ENCODE results near the gene TMEM69. TPM values are rescaled to one million over a fixed set of nuclear protein-coding genes. Genes with fewer than 3 reads are reported as not detected.
A peak's percentile ranks its signal among the peaks of the same experiment; 100 is the strongest.

The TMEM69 gene, protein sequence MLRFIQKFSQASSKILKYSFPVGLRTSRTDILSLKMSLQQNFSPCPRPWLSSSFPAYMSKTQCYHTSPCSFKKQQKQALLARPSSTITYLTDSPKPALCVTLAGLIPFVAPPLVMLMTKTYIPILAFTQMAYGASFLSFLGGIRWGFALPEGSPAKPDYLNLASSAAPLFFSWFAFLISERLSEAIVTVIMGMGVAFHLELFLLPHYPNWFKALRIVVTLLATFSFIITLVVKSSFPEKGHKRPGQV
- 10 to 100 TPM; 21.8 to 32.9 (median 22.8) TPM for total RNA-seq

DNA sequence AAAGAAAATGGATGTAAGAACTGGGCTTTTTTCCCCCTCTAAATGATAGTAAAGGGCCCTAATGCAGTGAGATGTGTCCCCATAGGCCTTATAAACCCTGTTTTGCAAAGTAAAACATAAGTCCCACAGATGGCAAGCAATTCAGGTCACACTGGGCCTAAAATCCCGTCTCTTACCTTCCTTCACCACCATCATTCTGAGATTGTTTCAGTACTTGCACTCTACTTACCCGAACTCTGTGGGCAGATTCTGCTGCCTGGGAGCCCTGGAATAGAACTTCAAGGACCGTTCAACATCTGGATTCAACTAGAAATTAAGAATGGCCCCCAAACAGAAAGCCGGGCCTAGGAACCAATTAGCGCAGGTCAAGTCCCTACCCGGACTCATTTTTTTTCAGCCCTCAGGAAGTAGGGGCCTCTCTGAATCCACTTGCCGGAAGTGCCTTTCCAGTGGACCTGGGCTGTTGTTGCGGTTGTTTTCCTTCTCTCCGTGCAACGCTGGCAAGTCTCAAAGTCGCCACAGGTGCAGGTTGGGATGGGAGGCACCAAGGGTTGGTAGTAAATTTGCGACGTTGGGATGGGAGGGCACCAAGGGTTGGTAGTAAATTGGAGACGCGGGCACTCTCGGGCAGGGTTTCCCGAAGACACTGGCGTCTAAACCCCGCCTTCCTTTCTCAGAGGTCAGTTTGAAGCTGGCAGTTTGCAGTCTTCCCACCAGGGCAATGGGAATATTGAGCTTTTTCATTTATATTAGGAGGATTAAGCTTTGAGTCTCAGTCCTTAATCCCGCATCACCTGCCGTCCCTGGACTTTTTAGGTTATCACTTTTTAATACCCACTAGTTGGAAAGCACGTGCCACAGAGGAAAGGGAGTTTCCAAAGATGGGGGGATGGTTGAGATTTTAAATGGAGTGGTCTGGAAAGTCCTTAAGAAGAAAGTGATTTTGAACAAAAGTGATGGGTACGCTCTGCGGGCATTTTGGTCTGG is at the start of gene TMEM69:
Gene TMEM69 (plus strand): TSS at position 428 of the 987 bp plus-strand sequence. CDS start 2,888 bp downstream, outside the sequence.
- peak within 1 kb of the TSS; percentile 70 for H3K4me3 ChIP-seq (ENCODE audit: low read depth, poor library complexity, severe bottlenecking)
- WGBS, 2 donors: 1% methylated on average over 23 to 24 of the region's 24 CpGs
- TF ChIP-seq, protein P1, sequence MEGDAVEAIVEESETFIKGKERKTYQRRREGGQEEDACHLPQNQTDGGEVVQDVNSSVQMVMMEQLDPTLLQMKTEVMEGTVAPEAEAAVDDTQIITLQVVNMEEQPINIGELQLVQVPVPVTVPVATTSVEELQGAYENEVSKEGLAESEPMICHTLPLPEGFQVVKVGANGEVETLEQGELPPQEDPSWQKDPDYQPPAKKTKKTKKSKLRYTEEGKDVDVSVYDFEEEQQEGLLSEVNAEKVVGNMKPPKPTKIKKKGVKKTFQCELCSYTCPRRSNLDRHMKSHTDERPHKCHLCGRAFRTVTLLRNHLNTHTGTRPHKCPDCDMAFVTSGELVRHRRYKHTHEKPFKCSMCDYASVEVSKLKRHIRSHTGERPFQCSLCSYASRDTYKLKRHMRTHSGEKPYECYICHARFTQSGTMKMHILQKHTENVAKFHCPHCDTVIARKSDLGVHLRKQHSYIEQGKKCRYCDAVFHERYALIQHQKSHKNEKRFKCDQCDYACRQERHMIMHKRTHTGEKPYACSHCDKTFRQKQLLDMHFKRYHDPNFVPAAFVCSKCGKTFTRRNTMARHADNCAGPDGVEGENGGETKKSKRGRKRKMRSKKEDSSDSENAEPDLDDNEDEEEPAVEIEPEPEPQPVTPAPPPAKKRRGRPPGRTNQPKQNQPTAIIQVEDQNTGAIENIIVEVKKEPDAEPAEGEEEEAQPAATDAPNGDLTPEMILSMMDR (IDR thresholded peaks at IDR 0.05): peak in 1 of 3 donors; percentile 22
- TF ChIP-seq POLR2A (IDR thresholded peaks at IDR 0.05): no peak
- DNase-seq (ENCODE audit: low spot score in 2 of 2): peak; percentile 74 to 94
- intact Hi-C loops (cut with DNase I; ENCODE audit: low total_unique reads): no loop called here

DNA sequence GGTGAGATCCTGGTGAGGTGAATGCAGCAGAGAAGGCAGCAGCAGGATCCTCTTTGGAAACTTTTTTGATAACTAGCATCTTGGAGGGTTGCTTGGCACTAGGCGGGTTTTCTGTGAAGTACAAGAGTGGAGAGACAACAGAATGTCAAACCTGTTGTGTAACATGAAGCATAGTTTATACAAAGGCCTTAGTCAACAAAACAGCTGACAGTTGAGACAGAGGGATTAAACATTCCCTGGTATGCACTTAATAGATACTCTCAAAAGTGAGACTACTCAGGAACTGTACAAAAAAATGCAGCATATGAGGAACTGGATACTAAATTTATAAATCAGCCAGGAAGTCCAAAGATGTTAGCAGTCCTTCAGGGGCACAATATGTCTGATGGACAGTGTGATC is 47.7 kb upstream of the TMEM69 start:
- intact Hi-C loops (cut with DNase I; ENCODE audit: low total_unique reads): no loop called here
- no peak for DNase-seq (ENCODE audit: low spot score in 2 of 2)
- 91 to 93% methylated on average over 1 of the region's 1 CpG for WGBS, 2 donors
- H3K4me3 ChIP-seq (ENCODE audit: low read depth, poor library complexity, severe bottlenecking): no peak overlapping the region
- TF ChIP-seq, protein P1 (IDR thresholded peaks at IDR 0.05): no peak
- TF ChIP-seq POLR2A (IDR thresholded peaks at IDR 0.05): no peak

DNA sequence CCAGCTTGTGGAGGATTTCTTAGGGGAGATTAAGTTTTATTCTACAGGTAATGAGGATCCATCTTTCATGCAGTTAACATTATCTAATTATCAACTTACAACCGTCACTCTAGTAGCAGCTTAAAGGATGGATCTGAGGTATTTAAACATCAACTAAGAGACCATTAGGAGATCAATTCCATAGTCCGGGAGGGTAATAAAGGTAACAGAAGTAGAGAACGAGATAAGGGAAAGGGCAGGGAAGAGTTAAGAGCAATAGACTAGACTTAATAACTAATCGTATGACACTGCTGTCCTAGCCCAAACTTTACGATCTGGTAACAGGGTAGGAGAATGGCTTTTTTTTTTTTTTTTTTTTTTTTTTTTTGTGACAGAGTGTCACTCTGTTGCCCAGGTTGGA is 44.7 kb upstream of the TMEM69 start:
- TF ChIP-seq, protein P1 (IDR thresholded peaks at IDR 0.05): no peak
- intact Hi-C loops (cut with DNase I; ENCODE audit: low total_unique reads): no loop called here
- DNase-seq (ENCODE audit: low spot score in 2 of 2): no peak
- WGBS, 2 donors: 74 to 79% methylated on average over 5 of the region's 5 CpGs
- no peak overlapping the region for H3K4me3 ChIP-seq (ENCODE audit: low read depth, poor library complexity, severe bottlenecking)

DNA sequence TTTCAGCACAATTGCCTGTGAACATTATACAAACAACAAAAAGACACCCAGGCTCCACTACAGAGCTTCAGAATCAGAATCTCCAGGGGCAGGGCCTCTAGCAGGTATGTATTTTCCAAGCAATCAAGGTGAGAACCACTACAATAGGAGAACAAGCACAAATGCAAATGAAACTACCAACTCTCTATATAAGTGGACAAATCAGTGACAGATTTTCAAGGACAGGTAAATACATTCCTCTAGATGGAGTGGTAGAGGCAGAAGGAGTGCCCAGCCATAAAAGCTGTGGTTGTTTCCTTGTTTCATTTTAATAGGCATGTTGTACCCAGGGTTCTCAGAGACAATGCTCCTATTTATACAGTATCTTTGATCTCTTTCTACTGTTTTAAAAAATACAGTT is 44.0 kb upstream of the TMEM69 start:
- TF ChIP-seq, protein P1 (IDR thresholded peaks at IDR 0.05): no peak
- no peak for TF ChIP-seq POLR2A (IDR thresholded peaks at IDR 0.05)
- intact Hi-C loops (cut with DNase I; ENCODE audit: low total_unique reads): no loop called here
- DNase-seq (ENCODE audit: low spot score in 2 of 2): no peak
- H3K4me3 ChIP-seq (ENCODE audit: low read depth, poor library complexity, severe bottlenecking): no peak overlapping the region

DNA sequence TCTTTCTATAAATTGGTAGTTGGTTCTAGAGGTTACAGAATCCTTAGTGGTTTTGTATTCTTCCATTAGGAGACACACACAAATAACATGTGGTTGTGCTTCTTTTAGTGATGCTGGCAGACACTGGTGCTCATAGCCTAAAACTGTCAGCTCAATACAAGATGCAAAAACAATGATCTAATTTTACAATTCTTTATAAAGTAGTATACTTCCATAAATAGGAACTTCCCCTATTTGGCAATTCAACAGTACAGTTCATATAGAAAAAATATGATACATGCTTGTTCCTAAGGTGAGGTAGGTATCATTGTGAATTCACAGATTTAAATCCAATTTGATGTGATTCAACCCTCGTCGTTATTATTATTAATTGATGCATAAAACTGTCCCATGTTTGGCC is 43.3 kb upstream of the TMEM69 start:
- WGBS, 2 donors: 82 to 85% methylated on average over 2 of the region's 2 CpGs
- intact Hi-C loops (cut with DNase I; ENCODE audit: low total_unique reads): no loop called here
- no peak for DNase-seq (ENCODE audit: low spot score in 2 of 2)
- no peak overlapping the region for H3K4me3 ChIP-seq (ENCODE audit: low read depth, poor library complexity, severe bottlenecking)
- TF ChIP-seq POLR2A (IDR thresholded peaks at IDR 0.05): no peak
- TF ChIP-seq, protein P1 (IDR thresholded peaks at IDR 0.05): no peak
